Activated T-cell treated with anti-CD3 and anti-CD28 coated beads, Interleukin-2, amount 50 U/mL, for 4 hours (primary cell): Measurements from ENCODE around the gene AFF2. TPM values are rescaled to one million over a fixed set of nuclear protein-coding genes. Genes with fewer than 3 reads are reported as not detected.
"Not testable (repeated sequence)": the region's sequence is repeated elsewhere in the genome, so short reads cannot be mapped to it uniquely, and the experiment has no call there.

Experiments
- ATAC-seq, 2 donors: fragments of 200-7000 bp; cut with Tn5 transposase; one replicate each; pipeline ENCODE4 v1.10.0; 2021
- DNase-seq: peaks from one replicate; pipeline ENCODE4 v3.0.0-alpha.2; 2020
- H3K27me3 Mint-ChIP-seq: one replicate; pipeline ENCODE4 v1.8.0; 2021; ENCODE audit warnings: low read depth, mixed read lengths
- H3K36me3 Mint-ChIP-seq: one replicate; pipeline ENCODE4 v1.8.0; 2022; ENCODE audit warnings: mixed read lengths; ENCODE audit not compliant: insufficient read depth
- H3K4me1 Mint-ChIP-seq: one replicate; pipeline ENCODE4 v1.8.0; 2021; ENCODE audit warnings: low read depth, mixed read lengths
- H3K4me3 Mint-ChIP-seq: one replicate; pipeline ENCODE4 v1.8.0; 2021; ENCODE audit warnings: mild to moderate bottlenecking, moderate library complexity, mixed read lengths
- H3K9me3 Mint-ChIP-seq: one replicate; pipeline ENCODE4 v1.8.0; 2021; ENCODE audit warnings: mixed read lengths
- total RNA-seq, 3 donors: library from RNA; stranded (reverse); gene quantifications; one replicate each; pipeline ENCODE4 v1.2.1, GENCODE V29; 2021

Gene AFF2
- total RNA-seq, 3 donors from 2014 or later, result 4.9 to 7.0 (median 5.8) TPM

DNA sequence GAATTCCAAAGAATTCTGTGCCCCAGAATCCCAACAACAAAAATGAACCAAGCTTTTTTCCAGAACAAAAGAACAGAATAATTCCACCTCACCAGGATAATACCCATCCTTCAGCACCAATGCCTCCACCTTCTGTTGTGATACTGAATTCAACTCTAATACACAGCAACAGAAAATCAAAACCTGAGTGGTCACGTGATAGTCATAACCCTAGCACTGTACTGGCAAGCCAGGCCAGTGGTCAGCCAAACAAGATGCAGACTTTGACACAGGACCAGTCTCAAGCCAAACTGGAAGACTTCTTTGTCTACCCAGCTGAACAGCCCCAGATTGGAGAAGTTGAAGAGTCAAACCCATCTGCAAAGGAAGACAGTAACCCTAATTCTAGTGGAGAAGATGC is 161.6 kb downstream of the AFF2 start:
- no peaks in the 10 kb centered on the region for H3K36me3 Mint-ChIP-seq
- no peak overlapping the region for H3K4me3 Mint-ChIP-seq
- H3K4me1 Mint-ChIP-seq, result peaks cover 3% of the 10 kb centered on the region
- no peak for DNase-seq
- H3K27me3 Mint-ChIP-seq, result no peaks in the 10 kb centered on the region
- H3K9me3 Mint-ChIP-seq, result peaks cover 4% of the 10 kb centered on the region
- ATAC-seq, result no peak

DNA sequence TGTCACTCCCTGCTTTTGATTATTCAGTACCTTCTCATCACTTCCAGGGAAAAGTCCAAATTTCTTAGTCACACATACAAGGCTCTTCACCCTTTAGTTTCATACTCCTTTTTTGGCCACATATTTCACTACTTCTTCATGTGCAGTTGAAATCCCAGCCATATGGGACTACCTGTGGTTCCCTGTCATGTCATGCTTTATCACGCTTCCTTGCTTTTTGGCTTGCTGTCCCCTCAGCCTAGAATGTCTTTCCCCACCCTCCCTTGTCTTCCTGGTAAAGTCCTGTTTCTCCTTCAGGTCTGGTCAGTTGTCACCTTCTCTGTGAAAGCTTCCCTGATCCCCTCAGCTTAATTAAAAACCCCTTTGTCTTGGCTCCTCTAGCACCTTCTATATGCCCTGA is 163.8 kb downstream of the AFF2 start:
- no peaks in the 10 kb centered on the region for H3K27me3 Mint-ChIP-seq
- no peaks in the 10 kb centered on the region for H3K36me3 Mint-ChIP-seq
- H3K9me3 Mint-ChIP-seq, result peaks cover 11% of the 10 kb centered on the region
- no peak for DNase-seq
- no peak for ATAC-seq
- no peaks in the 10 kb centered on the region for H3K4me1 Mint-ChIP-seq
- H3K4me3 Mint-ChIP-seq, result no peak overlapping the region

DNA sequence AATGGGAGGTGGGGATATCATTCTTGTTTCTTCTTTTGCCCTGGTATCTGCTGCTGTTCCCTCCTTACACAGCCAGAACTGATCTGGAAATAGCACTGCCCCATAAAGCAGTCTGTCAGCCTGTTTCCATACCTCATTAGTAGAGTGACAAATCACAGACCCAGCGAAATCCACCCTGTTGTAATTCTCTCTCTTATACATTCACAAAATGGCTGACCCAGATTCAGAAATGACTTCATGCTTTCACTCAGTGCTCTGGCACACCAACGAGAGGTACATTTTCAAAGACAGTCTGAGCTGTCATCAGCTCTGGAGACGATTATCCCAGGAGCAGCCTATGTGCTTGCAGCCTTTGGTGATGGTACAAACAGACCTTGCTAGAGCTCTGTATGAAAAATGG is 164.6 kb downstream of the AFF2 start:
- no peaks in the 10 kb centered on the region for H3K4me1 Mint-ChIP-seq
- no peaks in the 10 kb centered on the region for H3K27me3 Mint-ChIP-seq
- DNase-seq, result no peak
- H3K36me3 Mint-ChIP-seq, result no peaks in the 10 kb centered on the region
- H3K9me3 Mint-ChIP-seq, result peaks cover 17% of the 10 kb centered on the region
- no peak for ATAC-seq
- H3K4me3 Mint-ChIP-seq, result no peak overlapping the region

DNA sequence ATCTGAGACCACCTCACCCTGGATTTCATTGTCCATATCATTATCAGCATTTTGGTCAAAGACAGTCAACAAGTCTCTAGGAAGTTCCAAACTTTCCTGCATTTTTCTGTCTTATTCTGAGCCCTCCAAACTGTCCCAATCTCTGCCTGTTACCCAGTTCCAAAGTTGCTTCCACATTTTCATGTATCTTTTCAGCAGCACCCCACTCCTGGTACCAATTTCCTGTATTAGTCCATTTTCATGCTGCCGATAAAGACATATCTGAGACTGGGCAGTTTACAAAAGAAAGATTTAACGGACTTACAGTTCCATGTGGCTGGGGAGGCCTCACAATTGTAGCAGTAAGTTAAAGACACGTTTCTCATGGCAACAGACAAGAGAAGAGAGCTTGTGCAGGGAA is 168.8 kb downstream of the AFF2 start:
- ATAC-seq, result not testable (repeated sequence)

DNA sequence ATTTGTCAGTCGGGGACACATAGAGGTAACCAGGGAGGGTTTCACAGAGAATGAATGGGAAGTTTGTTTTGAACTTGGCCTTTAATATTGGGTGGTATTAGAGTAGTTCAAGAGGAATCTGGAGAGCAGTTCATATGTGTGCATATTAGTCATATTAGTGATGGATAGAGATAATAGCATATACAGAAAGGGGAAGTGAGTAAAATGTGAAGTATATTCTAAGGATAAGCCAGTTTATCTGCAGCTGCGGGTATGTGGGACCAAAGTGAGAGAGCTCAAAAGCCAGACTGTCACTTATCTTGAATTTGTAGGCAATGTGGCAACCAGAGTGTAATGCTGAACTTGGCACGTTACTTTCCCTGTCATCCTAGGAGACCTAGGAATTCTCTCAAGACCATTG is 169.9 kb downstream of the AFF2 start:
- ATAC-seq, result no peak
- Mint-ChIP-seq H3K4me3 (no peak overlapping the region), H3K36me3 (no peaks in the 10 kb centered on the region), H3K9me3 (peaks cover 15% of the 10 kb centered on the region), H3K4me1 (no peaks in the 10 kb centered on the region), H3K27me3 (no peaks in the 10 kb centered on the region)
- no peak for DNase-seq

More for the DNA sequence above, 168.8 kb downstream of the AFF2 start:
- H3K4me3 Mint-ChIP-seq, H3K4me1 Mint-ChIP-seq, DNase-seq, H3K27me3 Mint-ChIP-seq, H3K36me3 Mint-ChIP-seq: not testable (repeated sequence)
- H3K9me3 Mint-ChIP-seq, result peaks cover 18% of the 10 kb centered on the region

DNA sequence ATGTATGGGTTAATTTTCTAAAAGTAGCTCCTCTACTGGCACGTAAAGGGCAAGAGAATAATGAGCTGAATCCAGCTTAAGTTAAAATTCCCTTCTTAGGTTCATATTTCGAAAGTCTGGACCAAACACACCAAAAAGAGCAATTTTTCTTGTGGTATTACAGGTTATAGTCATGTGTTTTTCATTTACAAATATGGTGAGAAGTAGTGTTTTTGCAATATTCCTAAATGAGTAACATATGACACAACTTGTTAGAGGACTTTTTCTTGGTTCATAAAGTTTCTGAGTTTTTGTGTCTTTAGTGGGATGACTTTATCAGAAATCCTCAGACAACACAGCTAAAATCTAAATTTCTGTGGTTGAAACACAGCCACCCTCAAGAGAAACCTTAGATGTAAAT is 172.1 kb downstream of the AFF2 start:
- no peaks in the 10 kb centered on the region for H3K27me3 Mint-ChIP-seq
- H3K9me3 Mint-ChIP-seq, result peaks cover 10% of the 10 kb centered on the region
- no peaks in the 10 kb centered on the region for H3K36me3 Mint-ChIP-seq
- H3K4me1 Mint-ChIP-seq, result no peaks in the 10 kb centered on the region
- DNase-seq (no peak), ATAC-seq (no peak)
- no peak overlapping the region for H3K4me3 Mint-ChIP-seq

DNA sequence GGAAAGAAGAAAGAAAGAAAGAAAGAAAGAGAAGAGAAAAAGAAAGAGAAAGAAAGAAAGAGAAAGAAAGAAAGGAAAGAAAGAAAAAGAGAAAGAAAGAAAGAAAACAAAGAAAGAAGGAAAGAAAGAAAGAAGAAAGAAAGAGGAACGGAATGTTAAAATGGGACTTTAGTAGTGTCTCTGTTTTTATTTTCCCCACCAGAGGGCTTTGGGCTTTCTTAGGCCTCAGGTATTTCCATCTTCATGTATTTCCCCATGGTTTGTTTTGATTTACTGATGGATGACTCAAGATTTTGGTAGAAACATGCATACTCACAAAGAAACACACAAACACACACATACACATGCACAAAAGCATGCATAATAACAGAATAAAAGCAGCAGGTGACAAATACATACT is 181.2 kb downstream of the AFF2 start:
- DNase-seq (no peak), ATAC-seq (no peak)
- H3K9me3 Mint-ChIP-seq, result no peaks in the 10 kb centered on the region
- H3K36me3 Mint-ChIP-seq, result no peaks in the 10 kb centered on the region
- no peak overlapping the region for H3K4me3 Mint-ChIP-seq
- no peaks in the 10 kb centered on the region for H3K4me1 Mint-ChIP-seq
- no peaks in the 10 kb centered on the region for H3K27me3 Mint-ChIP-seq

DNA sequence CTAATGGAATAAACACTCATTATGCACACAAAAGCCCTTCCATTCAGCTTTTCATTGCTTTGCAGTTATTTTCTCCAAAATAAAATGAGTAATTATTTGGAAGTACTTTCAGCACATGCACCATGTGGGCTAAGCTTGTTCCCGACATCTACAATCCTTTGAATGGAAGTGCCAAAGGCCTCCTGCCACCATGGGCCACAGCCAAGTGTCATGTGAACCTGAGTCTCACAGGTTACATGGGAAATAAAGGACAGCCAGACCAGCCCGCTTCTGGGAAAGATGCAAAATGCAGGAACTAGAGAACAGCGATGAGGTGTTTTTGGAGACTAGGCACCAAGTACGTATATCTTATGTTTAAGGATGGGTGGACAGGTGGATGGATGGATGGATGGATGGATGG is 181.8 kb downstream of the AFF2 start:
- H3K36me3 Mint-ChIP-seq, result no peaks in the 10 kb centered on the region
- no peak overlapping the region for H3K4me3 Mint-ChIP-seq
- ATAC-seq, result no peak
- H3K27me3 Mint-ChIP-seq, result no peaks in the 10 kb centered on the region
- no peaks in the 10 kb centered on the region for H3K4me1 Mint-ChIP-seq
- H3K9me3 Mint-ChIP-seq, result no peaks in the 10 kb centered on the region
- DNase-seq, result no peak

DNA sequence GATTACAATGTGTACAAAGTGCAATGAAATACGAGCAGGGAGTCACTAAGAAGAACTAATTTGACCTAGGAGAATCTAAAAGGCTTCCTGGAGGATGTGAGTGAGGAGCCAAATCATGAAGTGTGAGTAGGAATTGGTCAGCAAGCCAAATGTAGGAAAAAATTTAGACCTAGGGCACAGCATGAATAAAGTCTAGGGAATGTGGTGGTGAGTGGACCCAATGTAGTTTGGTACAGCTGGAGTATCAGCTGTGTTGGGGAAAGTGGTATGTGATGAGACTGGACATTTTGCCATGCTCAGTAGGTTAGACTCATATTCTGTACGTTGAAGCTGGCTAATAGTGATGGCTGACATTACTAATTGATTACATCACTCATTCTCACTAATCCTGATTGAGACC is 191.0 kb downstream of the AFF2 start:
- no peak overlapping the region for H3K4me3 Mint-ChIP-seq

DNA sequence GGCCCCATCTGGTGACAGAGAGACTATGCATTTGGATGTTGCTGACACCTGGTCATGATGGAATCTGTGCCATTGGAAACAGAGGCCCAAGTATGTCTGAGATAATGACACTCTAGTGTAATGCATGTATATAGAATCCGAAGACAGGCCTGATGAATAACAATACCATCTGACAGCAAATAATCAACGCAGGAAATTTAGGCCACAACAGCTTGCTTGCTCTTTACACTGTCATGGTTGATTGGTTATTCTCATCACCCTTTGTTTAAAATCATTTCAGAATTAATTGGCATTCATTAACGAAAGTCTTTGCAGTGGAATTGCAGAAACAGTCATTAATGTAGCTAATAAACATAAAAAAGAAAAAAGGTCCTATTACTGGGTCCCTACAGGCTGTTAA is 194.8 kb downstream of the AFF2 start:
- Mint-ChIP-seq H3K36me3 (no peaks in the 10 kb centered on the region), H3K4me1 (no peaks in the 10 kb centered on the region), H3K27me3 (no peaks in the 10 kb centered on the region), H3K4me3 (no peak overlapping the region), H3K9me3 (no peaks in the 10 kb centered on the region)
- DNase-seq, result no peak
- ATAC-seq, result no peak

More for the DNA sequence above, 191.0 kb downstream of the AFF2 start:
- Mint-ChIP-seq H3K36me3 (no peaks in the 10 kb centered on the region), H3K27me3 (no peaks in the 10 kb centered on the region), H3K9me3 (no peaks in the 10 kb centered on the region), H3K4me1 (no peaks in the 10 kb centered on the region)
- DNase-seq (no peak), ATAC-seq (no peak)

DNA sequence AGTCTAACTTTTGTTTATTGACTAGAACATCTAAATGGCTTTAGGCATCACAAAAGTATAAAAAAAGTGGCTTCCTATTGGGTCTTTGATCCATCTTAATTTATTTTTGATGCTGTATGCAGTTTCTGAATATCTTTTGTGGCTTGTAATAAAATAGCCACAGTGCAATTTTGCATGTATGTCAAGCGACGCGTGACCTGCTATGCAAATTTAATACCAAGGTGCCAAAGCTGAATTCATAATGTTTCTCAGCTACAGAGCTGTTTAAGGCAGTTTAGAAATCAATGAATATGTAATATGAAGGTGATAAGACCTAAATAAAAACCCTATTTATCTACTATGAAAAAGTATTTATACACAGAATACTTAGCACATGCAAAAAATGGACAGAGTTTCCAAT is 197.8 kb downstream of the AFF2 start:
- DNase-seq (no peak), ATAC-seq (no peak)
- Mint-ChIP-seq H3K27me3 (no peaks in the 10 kb centered on the region), H3K4me1 (no peaks in the 10 kb centered on the region), H3K36me3 (no peaks in the 10 kb centered on the region), H3K4me3 (no peak overlapping the region), H3K9me3 (no peaks in the 10 kb centered on the region)

DNA sequence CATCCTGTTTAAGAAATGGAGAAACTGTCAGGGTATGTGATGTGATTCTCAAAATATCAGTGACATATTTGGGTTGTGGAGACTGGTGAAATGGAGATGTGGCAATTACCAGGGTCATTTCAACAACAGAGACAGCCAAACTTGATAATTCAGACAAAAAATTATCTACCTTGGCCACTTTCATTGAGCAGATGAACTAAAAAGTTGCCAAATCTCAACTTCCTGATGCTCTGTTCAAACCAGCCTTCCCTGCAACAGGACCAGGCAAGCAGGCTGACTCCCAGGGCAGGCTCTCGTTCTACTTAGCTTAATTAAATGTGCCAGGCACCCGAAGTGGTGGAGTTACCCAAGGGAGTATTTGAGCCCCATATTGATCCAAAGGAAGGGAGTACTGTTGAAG is 199.6 kb downstream of the AFF2 start:
- Mint-ChIP-seq H3K9me3 (no peaks in the 10 kb centered on the region), H3K4me3 (no peak overlapping the region), H3K4me1 (no peaks in the 10 kb centered on the region), H3K36me3 (no peaks in the 10 kb centered on the region), H3K27me3 (no peaks in the 10 kb centered on the region)
- DNase-seq (no peak), ATAC-seq (no peak)

DNA sequence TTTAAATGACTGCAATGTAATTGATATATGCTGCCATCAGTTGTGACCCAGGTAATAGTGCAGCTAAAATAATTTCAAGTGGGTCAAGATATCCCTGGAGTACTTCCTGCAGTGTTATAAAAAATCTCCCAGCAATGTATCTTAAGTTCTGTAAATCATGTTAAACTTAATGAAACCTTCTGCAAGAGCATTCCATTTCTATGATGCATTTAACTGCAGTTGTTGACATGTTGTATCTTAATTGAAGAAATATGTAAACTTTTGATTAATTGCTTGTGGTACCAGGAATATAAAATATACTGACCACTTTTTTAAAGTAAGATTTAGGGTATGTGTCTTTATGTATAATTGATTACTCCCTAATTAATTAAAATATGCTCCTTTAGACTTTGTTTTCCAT is 213.6 kb downstream of the AFF2 start:
- H3K4me3 Mint-ChIP-seq, result no peak overlapping the region
- DNase-seq (no peak), ATAC-seq (no peak)
- no peaks in the 10 kb centered on the region for H3K9me3 Mint-ChIP-seq
- no peaks in the 10 kb centered on the region for H3K27me3 Mint-ChIP-seq
- no peaks in the 10 kb centered on the region for H3K36me3 Mint-ChIP-seq
- H3K4me1 Mint-ChIP-seq, result no peaks in the 10 kb centered on the region

DNA sequence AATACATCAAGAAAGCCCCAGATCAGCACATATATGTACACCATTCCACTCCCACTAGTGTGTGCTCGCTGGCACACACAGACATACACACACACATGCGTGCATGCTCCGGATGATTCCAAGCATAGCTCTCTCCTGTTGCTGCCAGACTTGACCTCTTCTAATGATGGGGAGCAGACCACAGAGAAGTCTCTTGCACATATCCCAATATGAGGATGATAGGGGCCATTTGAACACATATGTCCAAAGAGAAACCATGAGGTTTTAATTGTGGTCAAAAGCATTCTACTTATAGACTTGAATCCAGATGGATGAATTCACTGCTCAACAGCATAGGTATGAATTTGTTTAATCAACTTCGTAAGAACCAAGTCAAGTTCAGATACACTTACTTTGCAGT is 214.9 kb downstream of the AFF2 start:
- H3K36me3 Mint-ChIP-seq, result no peaks in the 10 kb centered on the region
- no peaks in the 10 kb centered on the region for H3K4me1 Mint-ChIP-seq
- DNase-seq (no peak), ATAC-seq (no peak)
- no peaks in the 10 kb centered on the region for H3K27me3 Mint-ChIP-seq
- no peak overlapping the region for H3K4me3 Mint-ChIP-seq
- H3K9me3 Mint-ChIP-seq, result no peaks in the 10 kb centered on the region

DNA sequence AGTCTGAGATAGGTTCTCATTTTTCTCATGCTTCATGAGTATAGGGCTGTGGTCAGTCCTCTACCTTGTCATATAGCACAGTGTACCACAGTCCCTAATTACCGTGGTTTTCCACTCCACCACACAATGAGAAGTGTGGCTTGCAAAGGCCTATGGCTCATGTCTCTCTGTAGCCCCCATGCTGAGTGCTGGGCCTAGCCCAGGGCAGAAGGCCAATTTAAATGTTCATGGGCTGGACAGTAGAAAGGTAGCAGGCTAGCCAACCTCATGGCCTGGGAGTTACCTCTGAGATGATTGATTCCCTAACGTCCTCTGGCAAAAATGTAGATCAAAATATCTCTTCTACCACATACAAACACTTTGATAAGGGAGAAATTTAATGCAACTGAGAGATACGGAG is 222.5 kb downstream of the AFF2 start:
- H3K36me3 Mint-ChIP-seq, result no peaks in the 10 kb centered on the region
- H3K27me3 Mint-ChIP-seq, result no peaks in the 10 kb centered on the region
- DNase-seq, result no peak
- no peak overlapping the region for H3K4me3 Mint-ChIP-seq
- ATAC-seq, result no peak
- no peaks in the 10 kb centered on the region for H3K9me3 Mint-ChIP-seq
- H3K4me1 Mint-ChIP-seq, result no peaks in the 10 kb centered on the region

DNA sequence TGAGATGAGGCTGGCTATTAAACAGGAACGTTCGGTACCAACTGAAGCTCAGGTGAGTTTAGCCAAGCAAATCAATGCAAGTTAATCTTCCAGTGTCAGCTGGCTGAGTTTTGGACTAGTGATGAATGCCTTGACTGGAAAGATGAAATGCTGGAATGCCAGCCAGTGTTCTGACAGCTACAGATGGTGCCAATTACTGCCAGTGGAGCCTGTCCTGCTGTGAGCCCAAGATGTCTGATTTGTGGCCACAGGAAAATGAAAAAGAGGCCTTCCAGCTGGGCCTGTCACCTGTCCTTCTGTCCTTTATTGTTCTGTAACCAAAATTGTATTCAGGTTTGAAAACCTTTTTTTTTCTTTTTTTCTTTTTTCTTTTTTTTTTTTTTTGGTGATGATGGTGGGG is 223.1 kb downstream of the AFF2 start:
- no peaks in the 10 kb centered on the region for H3K9me3 Mint-ChIP-seq
- ATAC-seq (no peak), DNase-seq (no peak)
- H3K4me3 Mint-ChIP-seq, result no peak overlapping the region
- no peaks in the 10 kb centered on the region for H3K27me3 Mint-ChIP-seq
- no peaks in the 10 kb centered on the region for H3K36me3 Mint-ChIP-seq
- H3K4me1 Mint-ChIP-seq, result no peaks in the 10 kb centered on the region
